Breast epithelium (tissue), 3 donors: ENCODE data around the gene MRPL21.

Experiments used
- POLR2A ChIP-seq: fragments of 450-650 bp; IDR thresholded peaks from one replicate; pipeline ENCODE4 v1.6.1; 2016; ENCODE audit warnings: antibody characterized with exemption, mild to moderate bottlenecking, moderate library complexity
- TF ChIP-seq, protein P1 (sequence below), 3 donors: fragments of 450-650 bp; IDR thresholded peaks; one replicate each; pipeline ENCODE4 v1.5.1; 2016 to 2017; ENCODE audit warnings: antibody characterized with exemption in 3 of 3, mild to moderate bottlenecking in 3 of 3, moderate library complexity in 3 of 3

DNA sequence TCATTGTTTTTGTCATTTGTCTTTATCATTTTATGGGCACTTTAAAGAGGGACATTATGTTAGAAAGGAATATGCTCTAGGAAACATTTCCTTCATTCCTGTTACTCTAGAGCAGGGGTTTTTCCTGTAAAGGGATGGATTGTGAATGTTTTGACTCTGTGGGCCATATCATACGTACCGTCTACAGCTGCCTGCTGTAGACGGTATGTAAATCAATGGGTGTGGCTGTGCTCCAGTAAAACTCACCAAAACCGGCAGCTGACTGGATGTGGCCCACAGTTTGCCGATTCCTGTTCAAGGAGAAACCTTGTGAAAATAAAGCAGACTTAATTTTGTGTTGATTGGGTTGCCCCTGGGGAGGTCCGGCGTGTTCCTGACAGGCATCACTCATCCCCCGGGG lies 7.3 kb upstream of the MRPL21 start:
- TF ChIP-seq, protein P1, sequence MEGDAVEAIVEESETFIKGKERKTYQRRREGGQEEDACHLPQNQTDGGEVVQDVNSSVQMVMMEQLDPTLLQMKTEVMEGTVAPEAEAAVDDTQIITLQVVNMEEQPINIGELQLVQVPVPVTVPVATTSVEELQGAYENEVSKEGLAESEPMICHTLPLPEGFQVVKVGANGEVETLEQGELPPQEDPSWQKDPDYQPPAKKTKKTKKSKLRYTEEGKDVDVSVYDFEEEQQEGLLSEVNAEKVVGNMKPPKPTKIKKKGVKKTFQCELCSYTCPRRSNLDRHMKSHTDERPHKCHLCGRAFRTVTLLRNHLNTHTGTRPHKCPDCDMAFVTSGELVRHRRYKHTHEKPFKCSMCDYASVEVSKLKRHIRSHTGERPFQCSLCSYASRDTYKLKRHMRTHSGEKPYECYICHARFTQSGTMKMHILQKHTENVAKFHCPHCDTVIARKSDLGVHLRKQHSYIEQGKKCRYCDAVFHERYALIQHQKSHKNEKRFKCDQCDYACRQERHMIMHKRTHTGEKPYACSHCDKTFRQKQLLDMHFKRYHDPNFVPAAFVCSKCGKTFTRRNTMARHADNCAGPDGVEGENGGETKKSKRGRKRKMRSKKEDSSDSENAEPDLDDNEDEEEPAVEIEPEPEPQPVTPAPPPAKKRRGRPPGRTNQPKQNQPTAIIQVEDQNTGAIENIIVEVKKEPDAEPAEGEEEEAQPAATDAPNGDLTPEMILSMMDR (IDR thresholded peaks at IDR 0.05), result no peak
- no peak for TF ChIP-seq POLR2A
